ENCODE results near the gene DNAJC19. TPM values are rescaled to one million over a fixed set of nuclear protein-coding genes. Genes with fewer than 3 reads are reported as not detected.

DNAJC19 gene
- total and polyA plus RNA-seq, 2 donors (not counting 1 experiment from before 2014, with no cell fraction given): 26.9 to 48.9 TPM

DNA sequence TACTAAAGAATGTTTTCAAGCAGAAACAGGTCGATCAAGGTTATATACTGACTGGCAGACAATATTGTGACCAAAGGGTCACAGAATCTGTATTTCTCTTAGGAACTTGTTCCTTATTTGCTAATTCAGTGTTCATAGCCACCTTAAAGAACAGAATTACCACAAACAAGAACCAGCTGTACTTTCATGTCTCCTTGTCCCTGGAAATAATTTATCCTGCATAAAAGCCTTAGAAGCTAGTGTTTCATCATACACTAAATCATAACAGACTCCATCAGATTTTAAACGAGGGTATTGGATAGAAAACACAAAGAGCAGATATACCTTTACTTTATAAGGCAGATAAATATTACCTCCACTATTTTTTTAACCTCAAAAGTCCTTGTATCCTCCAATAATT lies 6.4 kb downstream of the DNAJC19 start:
- no peak for TF ChIP-seq EZH2 (IDR thresholded peaks at IDR 0.05; ENCODE audit: borderline replicate concordance, insufficient read depth, low read depth, low read length, poor library complexity, severe bottlenecking)
- TF ChIP-seq, protein P1, sequence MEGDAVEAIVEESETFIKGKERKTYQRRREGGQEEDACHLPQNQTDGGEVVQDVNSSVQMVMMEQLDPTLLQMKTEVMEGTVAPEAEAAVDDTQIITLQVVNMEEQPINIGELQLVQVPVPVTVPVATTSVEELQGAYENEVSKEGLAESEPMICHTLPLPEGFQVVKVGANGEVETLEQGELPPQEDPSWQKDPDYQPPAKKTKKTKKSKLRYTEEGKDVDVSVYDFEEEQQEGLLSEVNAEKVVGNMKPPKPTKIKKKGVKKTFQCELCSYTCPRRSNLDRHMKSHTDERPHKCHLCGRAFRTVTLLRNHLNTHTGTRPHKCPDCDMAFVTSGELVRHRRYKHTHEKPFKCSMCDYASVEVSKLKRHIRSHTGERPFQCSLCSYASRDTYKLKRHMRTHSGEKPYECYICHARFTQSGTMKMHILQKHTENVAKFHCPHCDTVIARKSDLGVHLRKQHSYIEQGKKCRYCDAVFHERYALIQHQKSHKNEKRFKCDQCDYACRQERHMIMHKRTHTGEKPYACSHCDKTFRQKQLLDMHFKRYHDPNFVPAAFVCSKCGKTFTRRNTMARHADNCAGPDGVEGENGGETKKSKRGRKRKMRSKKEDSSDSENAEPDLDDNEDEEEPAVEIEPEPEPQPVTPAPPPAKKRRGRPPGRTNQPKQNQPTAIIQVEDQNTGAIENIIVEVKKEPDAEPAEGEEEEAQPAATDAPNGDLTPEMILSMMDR (IDR thresholded peaks at IDR 0.05): no peak
- no peaks in the 10 kb centered on the region for H4K20me1 ChIP-seq (ENCODE audit: control insufficient read depth, insufficient read depth, low read length, poor library complexity, severe bottlenecking)
- no peaks in the 10 kb centered on the region for H3K27me3 ChIP-seq (replicated peaks in 1 of 4; ENCODE audit: control extremely low read depth in 1 of 4, control insufficient read depth in 3 of 4, insufficient read depth in 4 of 4, low read length in 3 of 4)
- H3K9ac ChIP-seq (ENCODE audit: low read length): no peak overlapping the region
- H3K4me3 ChIP-seq (ENCODE audit: control extremely low read depth in 1 of 5, extremely low read depth in 1 of 5, insufficient read depth in 1 of 5, low read depth in 2 of 5, low read length in 4 of 5): no peak overlapping the region
- H3K27me3 Mint-ChIP-seq: no peaks in the 10 kb centered on the region
- CTCF ChIA-PET: no interaction called here
- no peaks in the 10 kb centered on the region for H3K79me2 ChIP-seq (ENCODE audit: control insufficient read depth, insufficient read depth, low read length)
- WGBS (ENCODE audit: insufficient coverage): no CpG with 5 or more reads among the region's 2 CpGs
- intact Hi-C loops (cut with micrococcal nuclease): no loop called here
- no peak overlapping the region for H3K27ac ChIP-seq (ENCODE audit: low read length in 2 of 2)
- no peak for DNase-seq
- H3K4me1 ChIP-seq (ENCODE audit: control insufficient read depth in 2 of 2, insufficient read depth in 2 of 2, low read length in 2 of 2): no peaks in the 10 kb centered on the region
- H3K27ac Mint-ChIP-seq: peak overlapping the region; percentile 38
- H2AFZ ChIP-seq (ENCODE audit: insufficient read depth, low read depth, low read length, poor library complexity, severe bottlenecking): no peak overlapping the region
- no peaks in the 10 kb centered on the region for H3K9me3 ChIP-seq (ENCODE audit: control extremely low read depth in 1 of 3, control insufficient read depth in 2 of 3, insufficient read depth in 1 of 3, low read length in 2 of 3)
- H3K4me3 Mint-ChIP-seq: no peak overlapping the region
- POLR2A ChIA-PET: no interaction called here
- no peak for ATAC-seq (ENCODE audit: low read depth)
- no peaks in the 10 kb centered on the region for H3K9me3 Mint-ChIP-seq (ENCODE audit: insufficient read depth)
- peaks cover 9% of the 10 kb centered on the region for H3K4me1 Mint-ChIP-seq
- peaks cover 5 to 45% of the 10 kb centered on the region in 2 experiments for H3K36me3 ChIP-seq (replicated peaks in 1 of 2; ENCODE audit: control extremely low read depth in 1 of 2, control insufficient read depth in 1 of 2, extremely low read depth in 1 of 2, insufficient read depth in 2 of 2, low read length in 1 of 2)
- no peak overlapping the region for H3K4me2 ChIP-seq (replicated peaks; ENCODE audit: low read depth, low read length, poor library complexity, severe bottlenecking)

DNA sequence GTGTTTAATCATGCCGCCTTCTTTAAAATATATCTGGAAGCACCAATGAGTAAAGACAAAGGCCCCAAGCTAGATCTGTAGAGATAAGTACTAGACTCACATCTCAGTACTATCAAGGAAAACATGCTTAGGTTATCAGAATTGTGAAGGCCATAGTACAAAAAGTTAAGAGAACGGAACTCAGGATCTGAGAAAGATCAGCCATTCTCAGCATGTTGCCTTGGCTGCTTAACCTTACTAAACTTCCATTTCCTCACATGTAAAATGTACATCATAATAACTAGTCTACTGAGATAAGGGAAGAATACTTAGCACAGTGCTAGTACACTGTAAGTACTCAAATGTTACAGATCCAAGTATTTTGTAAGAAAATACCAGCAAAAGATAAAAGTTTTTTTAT lies 7.6 kb downstream of the DNAJC19 start:
- Histone ChIP-seq H3K79me2 (ENCODE audit: control insufficient read depth, insufficient read depth, low read length) (no peaks in the 10 kb centered on the region), H3K4me2 (replicated peaks; ENCODE audit: low read depth, low read length, poor library complexity, severe bottlenecking) (no peak overlapping the region), H3K36me3 (replicated peaks in 1 of 2; ENCODE audit: control extremely low read depth in 1 of 2, control insufficient read depth in 1 of 2, extremely low read depth in 1 of 2, insufficient read depth in 2 of 2, low read length in 1 of 2) (peaks cover 5 to 40% of the 10 kb centered on the region in 2 experiments), H3K4me1 (ENCODE audit: control insufficient read depth in 2 of 2, insufficient read depth in 2 of 2, low read length in 2 of 2) (no peaks in the 10 kb centered on the region), H3K9ac (ENCODE audit: low read length) (no peak overlapping the region), H3K27ac (ENCODE audit: low read length in 2 of 2) (no peak overlapping the region), H3K4me3 (ENCODE audit: control extremely low read depth in 1 of 5, extremely low read depth in 1 of 5, insufficient read depth in 1 of 5, low read depth in 2 of 5, low read length in 4 of 5) (no peak overlapping the region), H4K20me1 (ENCODE audit: control insufficient read depth, insufficient read depth, low read length, poor library complexity, severe bottlenecking) (no peaks in the 10 kb centered on the region), H2AFZ (ENCODE audit: insufficient read depth, low read depth, low read length, poor library complexity, severe bottlenecking) (no peak overlapping the region), H3K27me3 (replicated peaks in 1 of 4; ENCODE audit: control extremely low read depth in 1 of 4, control insufficient read depth in 3 of 4, insufficient read depth in 4 of 4, low read length in 3 of 4) (no peaks in the 10 kb centered on the region), H3K9me3 (ENCODE audit: control extremely low read depth in 1 of 3, control insufficient read depth in 2 of 3, insufficient read depth in 1 of 3, low read length in 2 of 3) (no peaks in the 10 kb centered on the region)
- TF ChIP-seq, protein P1 (IDR thresholded peaks at IDR 0.05): no peak
- no peak for TF ChIP-seq EZH2 (IDR thresholded peaks at IDR 0.05; ENCODE audit: borderline replicate concordance, insufficient read depth, low read depth, low read length, poor library complexity, severe bottlenecking)
- no peaks in the 10 kb centered on the region for H3K4me1 Mint-ChIP-seq
- intact Hi-C loops (cut with micrococcal nuclease): no loop called here
- H3K4me3 Mint-ChIP-seq: no peak overlapping the region
- H3K27ac Mint-ChIP-seq: no peak overlapping the region
- ChIA-PET CTCF (no interaction called here), POLR2A (no interaction called here)
- no peaks in the 10 kb centered on the region for H3K9me3 Mint-ChIP-seq (ENCODE audit: insufficient read depth)
- DNase-seq: no peak
- H3K27me3 Mint-ChIP-seq: no peaks in the 10 kb centered on the region
- no peak for ATAC-seq (ENCODE audit: low read depth)
- no CpG with 5 or more reads among the region's 2 CpGs for WGBS (ENCODE audit: insufficient coverage)
